ENCODE data around the gene PDIA2. TPM values are rescaled to one million over a fixed set of nuclear protein-coding genes. Genes with fewer than 3 reads are reported as not detected.

The PDIA2 gene
- total RNA-seq, 1 donor from 2014 or later: 1.6 TPM

DNA sequence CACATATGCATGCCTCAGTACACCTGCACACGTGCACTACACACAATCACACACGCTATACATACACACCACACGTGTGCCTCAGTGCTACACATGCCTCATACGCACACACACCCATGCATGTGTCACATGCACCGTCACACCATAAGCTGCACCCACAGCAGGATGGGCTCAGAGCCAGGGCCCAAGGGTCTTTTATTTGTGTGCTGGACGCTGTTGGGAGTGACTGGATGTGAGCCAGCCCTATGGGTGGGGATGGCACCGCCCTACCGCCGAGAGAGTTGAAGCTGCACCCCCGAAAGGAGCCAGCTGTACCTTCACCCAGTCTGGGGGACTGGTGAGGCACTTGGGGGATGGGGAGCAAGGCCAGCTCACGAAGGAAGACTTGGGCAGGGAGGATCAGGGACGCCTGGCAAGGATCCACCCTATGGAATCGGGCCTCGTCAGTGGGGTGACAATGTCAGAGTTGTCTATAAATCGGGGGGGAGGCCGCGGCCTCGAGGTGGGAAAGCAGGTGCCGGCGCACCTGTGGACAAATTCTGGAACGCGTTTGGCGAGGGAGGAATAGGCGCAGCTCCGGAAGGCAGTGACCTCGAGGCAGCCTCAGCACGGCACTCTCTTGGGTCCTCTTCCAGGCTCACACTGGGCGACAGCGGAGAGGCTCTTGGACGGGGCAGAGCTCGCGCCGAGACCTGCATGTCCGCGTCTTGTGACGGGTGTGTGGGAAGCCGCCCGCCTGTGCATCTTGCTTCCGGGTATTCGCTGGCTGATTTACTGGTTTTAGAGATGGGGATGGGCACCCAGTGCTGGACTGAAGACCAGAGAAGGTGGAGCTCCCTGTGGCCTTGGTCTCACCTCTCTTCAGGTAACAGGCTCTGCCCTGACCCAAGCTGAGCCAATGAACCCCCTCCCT lies 14.6 kb upstream of the PDIA2 start:
- Mint-ChIP-seq H3K27me3 (ENCODE audit: low read depth) (no peaks in the 10 kb centered on the region), H3K4me1 (ENCODE audit: low read depth) (peaks cover 4% of the 10 kb centered on the region), H3K36me3 (ENCODE audit: low read depth) (no peaks in the 10 kb centered on the region), H3K4me3 (ENCODE audit: unreplicated experiment) (no peak overlapping the region), H3K27ac (ENCODE audit: unreplicated experiment) (no peak overlapping the region), H3K9me3 (ENCODE audit: low read depth) (no peaks in the 10 kb centered on the region)
- TF ChIP-seq, protein P1, sequence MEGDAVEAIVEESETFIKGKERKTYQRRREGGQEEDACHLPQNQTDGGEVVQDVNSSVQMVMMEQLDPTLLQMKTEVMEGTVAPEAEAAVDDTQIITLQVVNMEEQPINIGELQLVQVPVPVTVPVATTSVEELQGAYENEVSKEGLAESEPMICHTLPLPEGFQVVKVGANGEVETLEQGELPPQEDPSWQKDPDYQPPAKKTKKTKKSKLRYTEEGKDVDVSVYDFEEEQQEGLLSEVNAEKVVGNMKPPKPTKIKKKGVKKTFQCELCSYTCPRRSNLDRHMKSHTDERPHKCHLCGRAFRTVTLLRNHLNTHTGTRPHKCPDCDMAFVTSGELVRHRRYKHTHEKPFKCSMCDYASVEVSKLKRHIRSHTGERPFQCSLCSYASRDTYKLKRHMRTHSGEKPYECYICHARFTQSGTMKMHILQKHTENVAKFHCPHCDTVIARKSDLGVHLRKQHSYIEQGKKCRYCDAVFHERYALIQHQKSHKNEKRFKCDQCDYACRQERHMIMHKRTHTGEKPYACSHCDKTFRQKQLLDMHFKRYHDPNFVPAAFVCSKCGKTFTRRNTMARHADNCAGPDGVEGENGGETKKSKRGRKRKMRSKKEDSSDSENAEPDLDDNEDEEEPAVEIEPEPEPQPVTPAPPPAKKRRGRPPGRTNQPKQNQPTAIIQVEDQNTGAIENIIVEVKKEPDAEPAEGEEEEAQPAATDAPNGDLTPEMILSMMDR (IDR thresholded peaks at IDR 0.05): no peak
- no peak for DNase-seq (ENCODE audit: low spot score)

DNA sequence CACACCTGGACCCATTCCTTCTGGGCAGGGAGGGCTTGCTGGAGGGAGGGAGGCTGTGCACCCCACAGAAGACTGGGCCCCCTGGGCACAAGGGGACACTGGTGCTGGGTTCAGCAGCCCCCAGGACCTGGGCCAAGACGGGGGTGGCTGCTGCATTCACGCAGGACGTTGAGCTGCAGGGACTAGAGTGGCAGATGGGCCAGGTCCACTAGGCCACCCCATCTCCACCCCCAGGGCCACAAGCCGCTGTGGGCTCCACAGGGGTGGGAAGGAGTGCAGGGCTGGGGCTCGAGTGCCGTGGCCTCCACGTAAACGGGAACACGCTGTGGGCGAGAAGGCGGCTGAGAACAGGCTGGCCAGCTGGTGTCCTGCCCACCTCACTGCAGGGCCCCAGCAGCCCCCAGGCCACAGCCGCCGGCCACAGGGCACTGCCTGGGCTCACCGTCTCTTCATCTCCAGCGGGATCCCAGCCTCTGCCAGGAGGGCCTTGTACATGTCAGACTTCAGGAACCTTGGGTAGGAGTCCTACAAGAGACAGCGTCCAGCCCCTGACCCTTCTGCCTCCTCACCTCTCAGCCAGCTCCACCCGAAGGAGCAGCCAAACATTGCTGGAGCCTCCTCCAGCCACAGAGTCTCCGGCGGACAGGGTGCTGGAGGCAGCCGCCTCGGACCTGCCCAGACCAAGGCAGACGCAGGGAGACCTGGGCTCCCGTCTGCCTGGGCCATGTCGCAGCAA lies 13.7 kb upstream of the PDIA2 start:
- Mint-ChIP-seq H3K27me3 (ENCODE audit: low read depth) (no peaks in the 10 kb centered on the region), H3K36me3 (ENCODE audit: low read depth) (no peaks in the 10 kb centered on the region), H3K4me3 (ENCODE audit: unreplicated experiment) (no peak overlapping the region), H3K27ac (ENCODE audit: unreplicated experiment) (no peak overlapping the region), H3K9me3 (ENCODE audit: low read depth) (no peaks in the 10 kb centered on the region), H3K4me1 (ENCODE audit: low read depth) (peaks cover 4% of the 10 kb centered on the region)
- DNase-seq (ENCODE audit: low spot score): no peak
- TF ChIP-seq, protein P1 (IDR thresholded peaks at IDR 0.05): no peak

DNA sequence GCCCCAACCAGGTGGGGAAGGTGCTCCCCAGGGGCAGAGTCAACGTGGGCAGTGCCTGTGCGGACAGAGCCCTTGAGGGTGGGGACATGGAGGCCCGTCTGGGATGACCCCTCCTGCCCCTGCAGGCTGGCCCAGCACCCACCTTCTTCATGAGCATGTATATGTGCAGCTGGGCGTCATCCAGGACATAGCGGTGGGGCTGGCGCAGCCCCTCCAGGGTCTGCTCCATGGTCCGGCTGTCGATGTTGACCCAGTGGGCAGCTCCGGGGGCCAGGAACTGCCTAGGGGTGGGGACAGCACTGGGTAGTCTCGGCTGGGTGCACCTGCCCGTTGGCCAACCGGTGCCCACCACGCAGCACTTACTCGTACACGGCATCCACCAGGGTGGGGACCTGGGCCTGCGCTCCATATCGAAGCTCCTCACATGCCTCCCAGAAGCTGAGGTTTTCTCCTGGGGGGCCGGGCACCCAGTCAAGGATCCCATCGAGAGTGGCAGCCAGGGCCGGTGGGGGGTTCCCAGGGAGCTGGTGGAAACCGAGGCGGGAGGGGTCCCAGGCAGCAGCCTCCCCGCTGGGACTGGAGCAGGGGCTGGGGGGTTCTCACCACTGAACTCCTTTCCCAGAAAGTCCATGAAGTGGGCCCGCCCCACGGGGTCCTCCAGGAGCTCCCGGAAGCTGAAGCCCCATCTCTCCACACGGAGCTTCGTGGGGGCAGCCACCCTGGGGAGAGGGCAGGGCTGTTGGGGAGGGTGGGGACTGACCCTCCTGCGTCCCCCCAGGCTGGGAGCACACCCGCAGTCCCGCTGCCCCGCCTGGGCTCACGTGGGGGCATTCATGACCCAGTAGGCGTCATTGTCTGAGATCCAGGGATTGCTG lies 12.3 kb upstream of the PDIA2 start:
- Mint-ChIP-seq H3K4me3 (ENCODE audit: unreplicated experiment) (no peak overlapping the region), H3K27me3 (ENCODE audit: low read depth) (no peaks in the 10 kb centered on the region), H3K36me3 (ENCODE audit: low read depth) (no peaks in the 10 kb centered on the region), H3K4me1 (ENCODE audit: low read depth) (peaks cover 7% of the 10 kb centered on the region), H3K9me3 (ENCODE audit: low read depth) (no peaks in the 10 kb centered on the region), H3K27ac (ENCODE audit: unreplicated experiment) (no peak overlapping the region)
- peak; percentile 87 for DNase-seq (ENCODE audit: low spot score)
- TF ChIP-seq, protein P1 (IDR thresholded peaks at IDR 0.05): no peak

DNA sequence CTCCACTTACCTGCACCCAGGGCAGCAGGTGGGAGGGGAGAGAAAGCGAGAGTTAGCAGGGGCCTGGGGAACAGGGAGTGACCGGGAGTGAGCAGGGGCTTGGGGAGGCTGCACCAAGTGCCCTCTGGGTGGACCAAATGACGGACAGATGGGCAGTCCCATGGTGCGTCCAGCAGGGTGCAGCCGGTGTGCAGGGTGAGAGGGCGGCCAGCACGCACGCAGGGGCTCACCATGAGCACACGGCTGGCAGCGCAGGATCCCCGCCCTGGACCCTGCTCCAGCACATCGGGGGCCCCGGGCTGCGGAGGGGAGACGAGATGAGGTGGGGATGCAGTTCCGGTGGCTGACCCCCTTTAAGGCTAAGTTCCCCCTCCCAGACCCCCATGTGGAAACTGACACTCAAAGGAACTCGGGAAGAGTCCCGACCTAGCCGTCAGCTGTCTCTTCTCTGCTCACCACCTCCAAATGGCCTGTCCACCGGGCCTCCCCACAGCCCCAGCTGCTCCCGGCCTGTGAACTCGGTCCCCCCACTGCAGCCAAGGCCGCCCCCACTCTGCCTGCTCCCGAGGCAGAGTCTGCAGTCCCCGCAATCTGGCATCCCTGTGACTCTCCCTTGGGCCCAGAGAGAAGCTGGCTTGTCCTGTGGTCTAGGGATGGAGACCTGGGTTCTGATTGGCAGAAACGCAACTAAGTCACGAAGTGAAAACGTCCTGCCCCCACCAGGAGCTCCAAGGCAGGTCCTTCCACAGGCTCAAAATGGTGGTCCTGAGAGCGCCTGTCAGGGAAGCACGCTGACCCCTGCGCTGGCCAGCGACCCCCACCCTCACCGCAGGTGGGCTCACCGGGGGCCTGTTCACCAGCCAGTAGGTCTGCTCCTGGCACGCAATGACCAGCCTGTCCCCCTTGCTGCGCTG lies 10.1 kb upstream of the PDIA2 start:
- Mint-ChIP-seq H3K4me3 (ENCODE audit: unreplicated experiment) (no peak overlapping the region), H3K27me3 (ENCODE audit: low read depth) (no peaks in the 10 kb centered on the region), H3K36me3 (ENCODE audit: low read depth) (no peaks in the 10 kb centered on the region), H3K4me1 (ENCODE audit: low read depth) (peaks cover 5% of the 10 kb centered on the region), H3K27ac (ENCODE audit: unreplicated experiment) (no peak overlapping the region), H3K9me3 (ENCODE audit: low read depth) (no peaks in the 10 kb centered on the region)
- TF ChIP-seq, protein P1 (IDR thresholded peaks at IDR 0.05): no peak
- DNase-seq (ENCODE audit: low spot score): no peak
